ENCODE measurements around the gene FAM170B. TPM values are rescaled to one million over a fixed set of nuclear protein-coding genes. Genes with fewer than 3 reads are reported as not detected.

Gene FAM170B
- polyA plus RNA-seq, 12 donors: not detected

Other genes with a start within 250 kb of the FAM170B start
- gene LRRC18, start 194.2 kb downstream of the FAM170B start, polyA plus RNA-seq (ENCODE audit: insufficient read length in 12 of 12): under 1 TPM in 5 of 12 donors, not detected in 7; 0.07 to 0.23 (median 0.22) TPM
- 100 to 1,000 TPM in 1 of 12 donors, 10 to 100 TPM in 11; 37.8 to 130 (median 44.2) TPM for gene VSTM4, start 18.5 kb downstream of the FAM170B start, polyA plus RNA-seq (ENCODE audit: insufficient read length in 12 of 12)
- 10 to 100 TPM in 2 of 12 donors, 1 to 10 TPM in 9, not detected in 1; 4.7 to 10.2 (median 6.6) TPM for gene TMEM273, start 54.4 kb upstream of the FAM170B start, polyA plus RNA-seq (ENCODE audit: insufficient read length in 12 of 12)
- gene C10orf71, start 165.1 kb upstream of the FAM170B start, polyA plus RNA-seq (ENCODE audit: insufficient read length in 12 of 12): 10 to 100 TPM in 11 of 12 donors, not detected in 1; 10.9 to 48.1 (median 33.4) TPM

Measured in muscle of arm (tissue), 12 donors.